GM19023 (cell line): ENCODE results near the gene MRTFA.
"Not testable (repeated sequence)": the region's sequence is repeated elsewhere in the genome, so short reads cannot be mapped to it uniquely, and the experiment has no call there.

Source experiments
- ATAC-seq: cut with Tn5 transposase; IDR thresholded peaks from one replicate; pipeline ENCODE4 v1.9.1; 2021; ENCODE audit warnings: mild to moderate bottlenecking, moderate library complexity; ENCODE audit not compliant: unreplicated experiment

Gene MRTFA

GRCh38 chr22:40560551-40560950, 76.0 kb downstream of the MRTFA start:
- no peak for ATAC-seq

DNA sequence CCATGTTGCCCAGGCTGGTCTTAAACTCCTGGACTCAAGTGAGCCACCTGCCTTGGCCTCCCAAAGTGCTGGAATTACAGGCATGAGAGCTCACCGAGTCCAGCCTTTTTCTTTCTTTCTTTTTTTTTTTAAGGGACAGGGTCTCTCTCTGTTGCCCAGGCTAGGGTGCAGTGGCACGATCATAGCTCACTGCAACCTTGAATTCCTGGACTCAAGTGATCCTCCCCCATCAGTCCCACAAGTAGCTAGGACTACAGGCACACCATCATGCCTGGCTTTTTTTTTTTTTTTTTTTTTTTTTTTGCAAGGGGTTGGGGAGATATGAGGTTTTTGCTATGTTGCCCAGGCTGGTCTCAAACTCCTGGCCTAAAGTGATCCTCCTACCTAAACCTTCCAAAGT, 78.5 kb downstream of the MRTFA start:
- no peak for ATAC-seq

GRCh38 chr22:40556641-40557040, 79.9 kb downstream of the MRTFA start:
- ATAC-seq = no peak

DNA sequence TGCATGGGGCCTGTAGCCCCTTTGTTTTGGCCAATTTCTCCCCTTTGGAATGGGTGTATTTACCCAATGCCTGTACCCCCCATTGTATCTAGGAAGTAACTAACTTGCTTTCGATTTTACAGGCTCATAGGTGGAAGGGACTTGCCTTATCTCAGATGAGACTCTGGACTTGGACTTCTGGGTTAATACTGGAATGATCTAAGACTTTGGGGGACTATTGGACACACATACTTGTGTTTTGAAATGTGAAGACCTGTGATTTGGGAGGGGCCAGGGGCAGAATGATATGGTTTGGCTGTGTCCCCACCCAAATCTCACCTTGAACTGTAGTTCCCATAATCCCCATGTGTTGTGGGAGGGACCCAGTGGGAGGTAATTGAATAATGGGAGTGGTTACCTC, 82.5 kb downstream of the MRTFA start:
- ATAC-seq = not testable (repeated sequence)

DNA sequence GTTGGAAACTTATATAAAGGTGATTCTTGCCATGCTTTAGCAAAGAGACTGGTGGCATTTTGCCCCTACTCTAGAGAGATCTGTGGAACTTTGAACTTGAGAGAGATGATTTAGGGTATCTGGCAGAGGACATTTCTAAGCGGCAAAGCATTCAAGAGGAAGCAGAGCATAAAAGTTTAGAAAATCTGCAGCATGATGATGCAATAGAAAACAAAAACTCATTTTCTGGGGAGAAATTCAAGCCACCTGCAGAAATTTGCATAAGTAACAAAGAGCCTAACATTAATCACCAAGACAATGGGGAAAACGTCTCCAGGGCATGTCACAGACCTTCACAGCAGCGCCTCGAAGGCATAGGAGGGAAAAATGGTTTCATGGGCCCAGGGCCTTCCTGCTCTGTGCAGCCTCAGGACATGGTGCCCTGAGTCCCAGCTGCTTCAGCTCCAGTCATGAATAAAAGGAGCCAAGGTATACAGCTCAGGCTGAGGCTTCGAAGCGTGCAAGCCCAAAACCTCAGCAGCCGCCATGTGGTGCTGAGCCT, 83.4 kb downstream of the MRTFA start:
- no peak for ATAC-seq

DNA sequence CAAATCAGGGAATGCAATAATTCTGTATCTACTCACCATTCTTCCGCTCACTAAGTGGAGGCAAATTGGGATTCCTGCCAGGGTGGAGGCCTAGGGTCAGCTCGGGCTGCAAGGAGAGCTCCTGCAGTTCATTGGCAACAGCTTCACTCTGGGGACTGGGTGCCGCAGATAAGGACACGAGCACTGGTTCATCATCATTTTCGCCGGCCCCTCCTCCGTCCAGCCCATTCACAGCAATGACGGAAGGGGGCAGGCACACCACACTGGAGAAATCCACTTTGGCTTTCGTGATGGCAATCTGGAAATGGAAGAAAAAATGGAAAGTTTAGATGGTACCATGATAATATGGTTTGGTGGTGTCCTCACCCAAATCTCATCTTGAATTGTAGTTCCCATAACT, 84.4 kb downstream of the MRTFA start:
- ATAC-seq = no peak

DNA sequence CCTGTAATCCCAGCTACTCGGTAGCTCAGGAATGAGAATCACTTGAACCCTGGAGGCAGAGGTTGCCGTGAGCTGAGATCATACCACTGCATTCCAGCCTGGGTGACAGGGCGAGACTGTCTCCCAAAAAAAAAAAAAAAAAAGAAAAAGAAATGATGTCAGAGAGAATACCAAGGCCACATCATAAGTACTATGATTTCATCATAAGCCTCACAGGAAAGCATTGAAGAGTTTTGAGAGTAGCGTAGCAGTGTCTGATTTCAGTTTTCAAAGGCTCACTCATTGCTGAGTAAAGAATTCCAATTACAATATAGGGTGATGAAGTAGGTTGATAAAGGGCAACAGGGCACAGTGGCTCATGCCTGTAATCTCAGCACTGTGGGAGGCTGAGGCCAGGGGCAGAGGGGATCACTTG, 88.8 kb downstream of the MRTFA start:
- ATAC-seq = no peak

- no peak for ATAC-seq
Observed at GRCh38 chr22:40544758-40545157, 91.8 kb downstream of the MRTFA start.

DNA sequence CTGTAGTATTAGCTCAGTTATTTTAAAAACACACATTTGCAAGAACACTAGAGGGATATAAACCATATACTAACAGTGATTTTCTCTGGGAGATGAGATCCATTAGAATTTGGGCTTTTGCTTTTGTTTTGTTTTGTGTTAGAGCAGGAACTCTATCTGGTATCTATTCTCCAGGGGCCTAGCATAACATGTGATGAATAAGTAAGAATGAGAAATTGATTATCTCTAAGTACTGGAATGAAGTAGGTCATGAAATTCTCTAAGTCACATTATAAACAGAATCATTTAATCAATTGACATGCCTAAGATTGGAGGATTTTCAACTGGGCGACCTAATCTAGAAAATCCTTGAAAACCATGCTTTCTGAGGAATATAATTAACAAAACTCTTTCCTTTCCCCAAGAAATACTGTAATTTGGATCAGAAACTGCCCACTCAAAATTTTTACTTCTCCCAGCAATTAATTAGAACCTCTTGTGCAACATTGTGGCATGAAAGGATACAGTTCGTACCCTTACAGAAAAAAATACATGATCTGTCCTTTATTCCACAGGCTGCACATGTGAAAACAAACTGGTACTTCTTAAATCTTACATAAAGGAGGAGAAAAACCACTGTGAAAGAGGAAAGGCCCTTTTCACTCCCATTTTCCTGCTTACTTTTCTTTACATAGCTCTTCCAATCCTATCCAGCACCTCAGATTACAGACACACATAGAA, 93.5 kb downstream of the MRTFA start:
- no peak for ATAC-seq

- no peak for ATAC-seq
Observed at GRCh38 chr22:40541300-40541699, 95.2 kb downstream of the MRTFA start.

DNA sequence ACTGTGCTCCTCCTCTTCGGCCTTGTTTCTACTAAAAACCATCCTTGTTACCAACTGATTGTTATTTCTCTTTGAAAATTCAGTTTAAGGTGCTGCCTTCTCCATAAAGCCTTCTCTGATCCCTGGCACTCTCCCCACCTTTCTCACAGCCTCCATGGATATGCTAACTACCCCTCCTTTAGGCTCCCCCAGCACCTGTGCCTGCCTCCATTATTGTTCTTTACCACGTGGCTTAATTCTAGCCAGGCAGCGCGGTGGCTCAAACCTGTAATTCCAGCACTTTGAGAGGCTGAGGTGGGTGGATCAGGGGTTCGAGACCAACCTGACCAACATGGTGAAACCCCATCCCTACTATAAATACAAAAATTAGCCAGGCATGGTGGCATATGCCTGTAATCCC, 96.3 kb downstream of the MRTFA start:
- ATAC-seq = no peak

GRCh38 chr22:40536149-40536548, 100.4 kb downstream of the MRTFA start:
- ATAC-seq = not testable (repeated sequence)

- no peak for ATAC-seq
Observed at GRCh38 chr22:40535642-40536041, 100.9 kb downstream of the MRTFA start.

DNA sequence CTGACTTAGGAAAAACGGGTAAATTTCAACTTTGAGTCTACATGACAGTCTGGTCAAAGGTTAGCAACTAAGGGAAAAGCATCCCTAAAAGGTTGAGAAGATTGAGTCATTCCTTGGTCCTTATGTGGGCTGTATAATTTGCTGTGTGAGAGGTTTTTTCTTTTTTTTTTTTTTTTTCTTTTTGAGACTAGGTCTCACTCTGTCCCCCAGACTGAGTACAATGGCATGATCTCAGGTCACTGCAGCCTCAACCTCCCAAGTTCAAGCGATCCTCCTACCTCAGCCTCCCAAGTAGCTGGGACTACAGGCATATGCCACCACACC, 101.4 kb downstream of the MRTFA start:
- no peak for ATAC-seq

GRCh38 chr22:40534379-40535188, 101.9 kb downstream of the MRTFA start:
- ATAC-seq = no peak

- no peak for ATAC-seq
Observed at GRCh38 chr22:40533712-40534378, 102.7 kb downstream of the MRTFA start.

- no peak for ATAC-seq
Observed at GRCh38 chr22:40531951-40532900, 104.3 kb downstream of the MRTFA start.

- ATAC-seq = not testable (repeated sequence)
Observed at GRCh38 chr22:40530391-40530790, 106.1 kb downstream of the MRTFA start.

DNA sequence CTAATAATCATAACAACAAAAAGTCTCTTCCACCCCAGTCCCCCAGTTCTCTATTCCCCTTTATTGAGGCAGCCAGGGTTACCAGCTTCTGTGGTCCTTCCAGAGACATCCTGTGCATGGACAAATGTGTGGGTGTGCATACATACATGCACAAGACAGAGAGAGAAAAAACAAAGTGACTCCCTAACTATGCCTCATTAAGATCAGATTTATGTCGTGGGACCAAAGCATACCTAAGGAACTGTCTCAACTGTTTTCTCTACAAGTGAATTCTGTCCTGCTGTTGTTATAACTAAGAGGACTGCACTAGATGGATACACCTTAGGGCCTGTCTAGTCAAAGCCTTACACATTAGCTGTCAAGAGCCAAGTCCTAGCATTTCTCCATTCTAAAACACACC, 106.7 kb downstream of the MRTFA start:
- ATAC-seq = no peak

DNA sequence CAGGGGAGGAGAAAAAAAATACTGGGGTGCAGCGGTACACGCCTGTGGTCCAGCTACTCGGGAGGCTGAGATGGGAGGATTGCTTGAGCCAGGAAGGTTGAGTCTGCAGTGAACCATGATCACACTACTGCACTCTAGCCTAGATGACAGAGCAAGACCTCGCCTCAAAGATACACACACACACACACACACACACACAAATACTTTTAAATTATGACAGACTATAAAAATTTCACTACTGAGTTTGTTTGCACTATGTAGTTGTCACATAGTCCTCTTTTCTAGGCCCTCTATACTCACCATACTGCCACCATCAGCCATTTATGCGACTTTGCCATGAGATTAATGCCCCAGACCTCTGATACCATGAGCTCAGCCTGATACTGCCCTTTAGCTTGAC, 109.6 kb downstream of the MRTFA start:
- ATAC-seq = no peak
